HepG2 (cell line): ENCODE data around the gene ADGRG6. TPM values are rescaled to one million over a fixed set of nuclear protein-coding genes. Genes with fewer than 3 reads are reported as not detected.

Experiments
- ARID4A ChIP-seq: sonication (generic); formaldehyde crosslinking; IDR thresholded peaks from 2 replicates; pipeline ENCODE4 v1.5.0; 2020; ENCODE audit warnings: mild to moderate bottlenecking, missing genetic modification reagents, borderline replicate concordance
- CBFB ChIP-seq: sonication (generic); formaldehyde crosslinking; IDR thresholded peaks from 2 replicates; pipeline ENCODE4 v1.4.0; 2020; ENCODE audit warnings: missing genetic modification reagents
- GATAD2A ChIP-seq: IDR thresholded peaks from 2 replicates; pipeline ENCODE4 v1.6.1; 2016
- HHEX ChIP-seq: IDR thresholded peaks from 2 replicates; pipeline ENCODE4 v1.6.1; 2016; ENCODE audit warnings: control low read depth
- KLF16 ChIP-seq, 2 experiments: sonication (generic) in 1 of 2; formaldehyde crosslinking in 1 of 2; IDR thresholded peaks; 2 replicates each; pipeline versions ENCODE4 v1.6.1 to v1.8.0; 2016 to 2023; ENCODE audit warnings: missing genetic modification reagents in 2 of 2, missing compliant biosample characterization in 1 of 2
- NFYB ChIP-seq: sonication (generic); formaldehyde crosslinking; IDR thresholded peaks from 2 replicates; pipeline ENCODE4 v1.4.0; 2020; ENCODE audit warnings: missing genetic modification reagents
- NONO ChIP-seq, 2 experiments: fragments of 450-650 bp in 1 of 2; sonication (generic) in 1 of 2; formaldehyde crosslinking in 1 of 2; IDR thresholded peaks in 1 of 2; conservative IDR thresholded peaks in 1 of 2; 2 replicates each; pipeline versions ENCODE4 v1.6.1 to v1.8.0; 2017 to 2022; ENCODE audit warnings: mild to moderate bottlenecking in 1 of 2, missing genetic modification reagents in 1 of 2, moderate library complexity in 1 of 2
- SMYD3 ChIP-seq: sonication (generic); formaldehyde crosslinking; IDR thresholded peaks from 2 replicates; pipeline ENCODE4 v1.8.1; 2023; ENCODE audit warnings: mild to moderate bottlenecking, missing genetic modification reagents
- TFE3 ChIP-seq: IDR thresholded peaks from 2 replicates; pipeline ENCODE4 v1.6.1; 2016
- XRCC5 ChIP-seq: fragments of 200-400 bp; formaldehyde crosslinking; optimal IDR thresholded peaks from 2 replicates; pipeline ENCODE3; 2017; ENCODE audit warnings: mild to moderate bottlenecking, low read length
- ZBTB14 ChIP-seq: sonication (generic); formaldehyde crosslinking; IDR thresholded peaks from 2 replicates; pipeline ENCODE4 v1.4.0; 2020; ENCODE audit warnings: missing genetic modification reagents
- ZNF256 ChIP-seq: sonication (generic); formaldehyde crosslinking; conservative IDR thresholded peaks from 2 replicates; pipeline ENCODE4 v1.4.0; 2020; ENCODE audit warnings: missing genetic modification reagents
- ZNF276 ChIP-seq: sonication (generic); formaldehyde crosslinking; IDR thresholded peaks from 2 replicates; pipeline ENCODE4 v1.4.0; 2020; ENCODE audit warnings: mild to moderate bottlenecking, low read depth, missing genetic modification reagents
- ZNF432 ChIP-seq: sonication (generic); formaldehyde crosslinking; IDR thresholded peaks from 2 replicates; pipeline ENCODE4 v1.5.0; 2020; ENCODE audit warnings: missing genetic modification reagents, mild to moderate bottlenecking, borderline replicate concordance
- ZNF607 ChIP-seq: sonication (generic); formaldehyde crosslinking; IDR thresholded peaks from 2 replicates; pipeline ENCODE4 v1.5.1; 2020; ENCODE audit warnings: missing genetic modification reagents, mild to moderate bottlenecking, borderline replicate concordance
- ZNF616 ChIP-seq: sonication (generic); formaldehyde crosslinking; IDR thresholded peaks from 2 replicates; pipeline ENCODE4 v1.5.0; 2020; ENCODE audit warnings: low read depth, mild to moderate bottlenecking, missing genetic modification reagents
- ZNF691 ChIP-seq: sonication (generic); formaldehyde crosslinking; IDR thresholded peaks from 2 replicates; pipeline ENCODE4 v1.4.0; 2020; ENCODE audit warnings: missing genetic modification reagents, low read depth, mild to moderate bottlenecking, borderline replicate concordance
- ZNF746 ChIP-seq: sonication (generic); formaldehyde crosslinking; IDR thresholded peaks from 2 replicates; pipeline ENCODE4 v1.8.0; 2022; ENCODE audit warnings: mild to moderate bottlenecking, missing genetic modification reagents
- polyA plus RNA-seq, 8 experiments: library from polyadenylated mRNA; depleted of rRNA in 3 of 8; stranded (reverse) in 7 of 8; unstranded in 1 of 8; fragments of >200 nt; fragmentation: Illumina TruSeq in 4 of 8; extraction: Trizol in 4 of 8; gene quantifications; 2 replicates each; pipeline versions ENCODE4 v1.2.1 to v1.2.3, GENCODE V29; 2011 to 2016; ENCODE audit warnings: low read depth in 4 of 8, missing spikeins in 1 of 8, mixed read lengths in 1 of 8; ENCODE audit not compliant: insufficient read depth in 1 of 8
- total RNA-seq, 5 experiments: library from RNA; depleted of rRNA; stranded (reverse); fragments of >200 nt; fragmentation: Illumina TruSeq; extraction: Trizol; gene quantifications; 2 replicates each; pipeline ENCODE4 v1.2.3, GENCODE V29; 2016; ENCODE audit warnings: low read depth in 1 of 5

ADGRG6 gene
- total and polyA plus RNA-seq, 2 of the 13 experiments (the other 11 are each of a cell fraction or from before 2014, with no cell fraction given) = 129 to 249 TPM

GRCh38 chr6:142301651-142302391, at the start of gene ADGRG6 (continued):
- TF ChIP-seq ZBTB14 (peak; percentile 71), NONO (IDR thresholded peaks at IDR 0.05) (no peak), NONO (CRISPR knock-in tag; conservative IDR thresholded peaks at IDR 0.05) (peak; percentile 98), NFYB (no peak; the same call in 1 of the 2 replicates), HHEX (no peak; the same call in 1 of the 2 replicates), ZNF256 (CRISPR knock-in tag) (no peak), KLF16 (CRISPR knock-in tag; IDR thresholded peaks at IDR 0.05) (peak; percentile 67 to 76; a peak in 2 of 4 replicates), ZNF616 (CRISPR knock-in tag) (peak; percentile 96), ZNF691 (CRISPR knock-in tag) (peak; percentile 95; the same call in 1 of the 2 replicates), ZNF746 (CRISPR knock-in tag) (peak; percentile 92; the same call in 1 of the 2 replicates), ZNF432 (CRISPR knock-in tag) (no peak), GATAD2A (CRISPR knock-in tag) (peak; percentile 68; the same call in 1 of the 2 replicates), ZNF276 (CRISPR knock-in tag) (no peak), TFE3 (no peak; the same call in 1 of the 2 replicates), XRCC5 (peak; percentile 76), CBFB (no peak), ZNF607 (CRISPR knock-in tag) (peak; percentile 48; the same call in 1 of the 2 replicates), ARID4A (peak; percentile 93), SMYD3 (peak; percentile 89; the same call in 1 of the 2 replicates)
